Stimulated activated CD8-positive, alpha-beta memory T cell treated with anti-CD3 and anti-CD28 coated beads, Interleukin-4, amount 100 ng/mL, for 1 hour (primary cell): ENCODE measurements around the gene RERE.
"Not testable (repeated sequence)": the region's sequence is repeated elsewhere in the genome, so short reads cannot be mapped to it uniquely, and the experiment has no call there.

Experiments used
- DNase-seq, 2 donors: peaks; one replicate each; pipeline ENCODE4 v3.0.0-alpha.2; 2020; ENCODE audit warnings: low read depth in 2 of 2, low spot score in 1 of 2

Gene RERE

GRCh38 chr1:8643542-8644536, 173.6 kb downstream of the RERE start:
- DNase-seq: no peak

- DNase-seq: no peak
Observed at GRCh38 chr1:8642114-8642513, 175.3 kb downstream of the RERE start.

GRCh38 chr1:8641377-8641997, 176.0 kb downstream of the RERE start:
- DNase-seq: no peak

GRCh38 chr1:8640950-8641349, 176.5 kb downstream of the RERE start:
- no peak for DNase-seq

GRCh38 chr1:8639148-8639547, 178.3 kb downstream of the RERE start:
- DNase-seq: no peak

GRCh38 chr1:8633741-8634501, 183.5 kb downstream of the RERE start:
- DNase-seq: no peak

- DNase-seq: no peak
Observed at GRCh38 chr1:8632102-8632501, 185.3 kb downstream of the RERE start.

GRCh38 chr1:8631163-8631562, 186.3 kb downstream of the RERE start:
- no peak for DNase-seq

GRCh38 chr1:8629241-8630091, 188.0 kb downstream of the RERE start:
- no peak for DNase-seq

GRCh38 chr1:8628606-8629005, 188.8 kb downstream of the RERE start:
- DNase-seq: no peak

- DNase-seq: no peak
Observed at GRCh38 chr1:8627728-8628127, 189.7 kb downstream of the RERE start.

- DNase-seq: no peak
Observed at GRCh38 chr1:8625981-8626898, 191.2 kb downstream of the RERE start.

- no peak for DNase-seq
Observed at GRCh38 chr1:8625491-8625890, 191.9 kb downstream of the RERE start.

GRCh38 chr1:8623651-8624192, 193.7 kb downstream of the RERE start:
- not testable (repeated sequence) for DNase-seq

GRCh38 chr1:8621785-8622348, 195.6 kb downstream of the RERE start:
- not testable (repeated sequence) for DNase-seq

GRCh38 chr1:8621034-8621582, 196.3 kb downstream of the RERE start:
- DNase-seq: not testable (repeated sequence)

- not testable (repeated sequence) for DNase-seq
Observed at GRCh38 chr1:8619917-8620502, 197.4 kb downstream of the RERE start.

GRCh38 chr1:8619419-8619818, 198.0 kb downstream of the RERE start:
- DNase-seq: not testable (repeated sequence)
